Kidney epithelial cell (primary cell): ENCODE results near the gene CACNA2D1. TPM values are rescaled to one million over a fixed set of nuclear protein-coding genes. Genes with fewer than 3 reads are reported as not detected.

Experiments used
- DNase-seq: peaks from one replicate; pipeline ENCODE4 v3.0.0-alpha.2; 2010; ENCODE audit warnings: low read depth
- H3K27me3 ChIP-seq: 2 replicates; pipeline ENCODE4 v1.6.0; 2011; ENCODE audit warnings: low read length; ENCODE audit not compliant: control insufficient read depth, insufficient read depth
- H3K36me3 ChIP-seq: 2 replicates; pipeline ENCODE4 v1.5.1; 2011; ENCODE audit warnings: low read length; ENCODE audit not compliant: control insufficient read depth, insufficient read depth
- H3K4me3 ChIP-seq: 2 replicates; pipeline ENCODE4 v1.5.1; 2011; ENCODE audit warnings: low read depth, mild to moderate bottlenecking, control low read depth, low read length
- CTCF ChIP-seq: IDR thresholded peaks from 2 replicates; pipeline ENCODE4 v1.5.1; 2011; ENCODE audit warnings: mild to moderate bottlenecking, moderate library complexity, low read length, control low read depth, inconsistent platforms; ENCODE audit not compliant: insufficient read depth, poor library complexity, severe bottlenecking
- total RNA-seq: library from RNA; depleted of rRNA; stranded (reverse); fragments of >200 nt; gene quantifications from 2 replicates; pipeline ENCODE4 v1.2.3, GENCODE V29; 2015

CACNA2D1 gene
- total RNA-seq, 1 donor from 2014 or later: 5.9 TPM

GRCh38 chr7:82305347-82306005 lies 138.1 kb downstream of the CACNA2D1 start:
- Histone ChIP-seq H3K4me3 (no peak overlapping the region), H3K36me3 (no peaks in the 10 kb centered on the region), H3K27me3 (no peaks in the 10 kb centered on the region)
- no peak for TF ChIP-seq CTCF
- no peak for DNase-seq

GRCh38 chr7:82294865-82295264 lies 148.7 kb downstream of the CACNA2D1 start:
- DNase-seq: no peak
- no peak for TF ChIP-seq CTCF
- Histone ChIP-seq H3K36me3 (no peaks in the 10 kb centered on the region), H3K27me3 (no peaks in the 10 kb centered on the region), H3K4me3 (no peak overlapping the region)

GRCh38 chr7:82294382-82294784 lies 149.2 kb downstream of the CACNA2D1 start:
- H3K4me3 ChIP-seq: no peak overlapping the region
- no peaks in the 10 kb centered on the region for H3K36me3 ChIP-seq
- H3K27me3 ChIP-seq: no peaks in the 10 kb centered on the region
- no peak for TF ChIP-seq CTCF
- no peak for DNase-seq

GRCh38 chr7:82293467-82293866 lies 150.1 kb downstream of the CACNA2D1 start:
- H3K27me3 ChIP-seq: no peaks in the 10 kb centered on the region
- no peak for DNase-seq
- no peaks in the 10 kb centered on the region for H3K36me3 ChIP-seq
- no peak overlapping the region for H3K4me3 ChIP-seq
- no peak for TF ChIP-seq CTCF

GRCh38 chr7:82291931-82292330 lies 151.6 kb downstream of the CACNA2D1 start:
- no peaks in the 10 kb centered on the region for H3K27me3 ChIP-seq
- TF ChIP-seq CTCF: no peak
- H3K4me3 ChIP-seq: no peak overlapping the region
- DNase-seq: no peak
- H3K36me3 ChIP-seq: no peaks in the 10 kb centered on the region

- H3K4me3 ChIP-seq: no peak overlapping the region
- H3K27me3 ChIP-seq: no peaks in the 10 kb centered on the region
- no peaks in the 10 kb centered on the region for H3K36me3 ChIP-seq
- no peak for DNase-seq
- no peak for TF ChIP-seq CTCF
Measured at GRCh38 chr7:82289889-82290288, 153.7 kb downstream of the CACNA2D1 start.
